ENCODE measurements around the gene ATF5.
"Not testable (repeated sequence)": the region's sequence is repeated elsewhere in the genome, so short reads cannot be mapped to it uniquely, and the experiment has no call there.

DNA sequence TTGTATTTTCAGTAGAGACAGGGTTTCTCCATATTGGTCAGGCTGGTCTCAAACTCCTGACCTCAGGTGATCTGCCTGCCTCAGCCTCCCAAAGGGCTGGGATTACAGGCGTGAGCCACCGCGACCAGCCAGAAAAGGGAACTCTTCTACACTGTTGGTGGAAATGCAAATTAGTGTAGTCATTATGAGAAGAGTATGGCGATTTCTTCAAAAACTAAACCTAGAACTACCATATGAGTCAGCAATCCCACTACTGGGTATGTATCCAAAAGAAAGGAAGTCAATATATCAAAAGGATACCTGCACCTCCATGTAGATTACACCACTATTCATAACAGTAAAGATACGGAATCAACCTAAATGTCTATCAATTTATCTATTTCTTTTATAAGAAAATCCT is 15.6 kb downstream of the ATF5 start:
- not testable (repeated sequence) for TF ChIP-seq CTCF (IDR thresholded peaks at IDR 0.05); EZH2 (IDR thresholded peaks at IDR 0.05; ENCODE audit: borderline replicate concordance, insufficient read depth, low read depth, low read length, poor library complexity, severe bottlenecking)

Data from B cell (primary cell).